Measurements from ENCODE around the gene ICE1.
"Not testable (repeated sequence)": the region's sequence is repeated elsewhere in the genome, so short reads cannot be mapped to it uniquely, and the experiment has no call there.

The ICE1 gene

DNA sequence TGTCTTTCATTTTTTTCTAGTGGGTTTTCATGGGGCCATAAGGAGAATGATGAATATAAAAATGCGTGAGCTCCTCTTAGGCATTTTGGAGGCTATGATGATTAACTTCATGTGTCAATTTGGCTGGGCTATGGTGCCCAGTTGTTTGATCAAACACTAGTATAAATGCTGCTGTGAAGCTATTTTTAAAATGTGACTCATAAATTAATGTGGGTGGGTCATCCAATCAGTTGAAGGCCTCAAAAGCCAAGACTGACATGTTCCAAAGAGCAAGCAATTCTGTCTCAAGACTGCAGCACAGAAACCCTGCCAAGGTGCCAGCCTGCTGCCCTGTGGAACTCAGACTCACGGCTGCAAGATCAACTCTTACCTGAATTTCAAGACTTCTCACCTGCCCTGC is 24.4 kb upstream of the ICE1 start:
- no peak overlapping the region for H3K27ac ChIP-seq
- TF ChIP-seq POLR2AphosphoS5 (IDR thresholded peaks at IDR 0.05; ENCODE audit: borderline replicate concordance, low read depth, low read length) (no peak), FOXP2 (optimal IDR thresholded peaks at IDR 0.05; ENCODE audit: control extremely low read depth, extremely low read length, insufficient read depth) (no peak), EZH2 (IDR thresholded peaks at IDR 0.05) (no peak)
- H3K9me3 ChIP-seq (ENCODE audit: low read depth, low read length), result no peaks in the 10 kb centered on the region
- no peak overlapping the region for H3K9ac ChIP-seq (ENCODE audit: insufficient read length)
- no peaks in the 10 kb centered on the region for H3K36me3 ChIP-seq (ENCODE audit: insufficient read depth, low read length)
- no peak for DNase-seq (ENCODE audit: low read depth, low spot score)
- H3K4me3 ChIP-seq, result no peak overlapping the region

DNA sequence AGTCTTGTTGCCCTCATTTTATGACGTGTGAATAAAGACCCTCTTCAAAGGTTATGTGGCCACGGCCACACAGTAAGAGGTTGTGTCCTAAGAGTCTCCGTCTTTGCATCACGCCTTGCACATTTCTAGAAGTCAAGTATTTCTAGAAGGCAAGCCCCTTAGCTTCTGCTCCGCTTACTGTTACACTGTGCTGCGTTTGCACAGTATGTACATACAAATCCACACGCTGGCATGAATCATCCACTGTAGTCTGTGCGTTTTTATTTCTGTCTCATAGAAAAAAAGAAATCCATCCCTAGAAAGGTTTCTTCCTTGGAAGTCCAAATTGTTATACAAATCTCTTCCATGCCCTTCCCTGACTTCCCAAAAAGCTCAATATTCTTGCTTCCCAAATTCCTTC is 21.4 kb upstream of the ICE1 start:
- H3K27ac ChIP-seq, result no peak overlapping the region
- no peak for TF ChIP-seq POLR2AphosphoS5 (IDR thresholded peaks at IDR 0.05; ENCODE audit: borderline replicate concordance, low read depth, low read length)
- TF ChIP-seq FOXP2 (optimal IDR thresholded peaks at IDR 0.05; ENCODE audit: control extremely low read depth, extremely low read length, insufficient read depth), result no peak
- TF ChIP-seq EZH2 (IDR thresholded peaks at IDR 0.05), result no peak

GRCh38 chr5:5403741-5404140 is 18.7 kb upstream of the ICE1 start:
- no peak for TF ChIP-seq EZH2 (IDR thresholded peaks at IDR 0.05)
- TF ChIP-seq POLR2AphosphoS5 (IDR thresholded peaks at IDR 0.05; ENCODE audit: borderline replicate concordance, low read depth, low read length), result no peak
- no peak overlapping the region for H3K4me3 ChIP-seq
- no peak overlapping the region for H3K9ac ChIP-seq (ENCODE audit: insufficient read length)
- DNase-seq (ENCODE audit: low read depth, low spot score), result no peak
- no peaks in the 10 kb centered on the region for H3K9me3 ChIP-seq (ENCODE audit: low read depth, low read length)
- H3K36me3 ChIP-seq (ENCODE audit: insufficient read depth, low read length), result no peaks in the 10 kb centered on the region
- no peak overlapping the region for H3K27ac ChIP-seq

More for the DNA sequence above, 21.4 kb upstream of the ICE1 start:
- Histone ChIP-seq H3K9ac (ENCODE audit: insufficient read length) (no peak overlapping the region), H3K9me3 (ENCODE audit: low read depth, low read length) (no peaks in the 10 kb centered on the region), H3K4me3 (no peak overlapping the region), H3K36me3 (ENCODE audit: insufficient read depth, low read length) (no peaks in the 10 kb centered on the region)
- DNase-seq (ENCODE audit: low read depth, low spot score), result no peak

- H3K9me3 ChIP-seq (ENCODE audit: low read depth, low read length), result no peaks in the 10 kb centered on the region
- TF ChIP-seq EZH2 (IDR thresholded peaks at IDR 0.05) (no peak), POLR2AphosphoS5 (IDR thresholded peaks at IDR 0.05; ENCODE audit: borderline replicate concordance, low read depth, low read length) (no peak), FOXP2 (optimal IDR thresholded peaks at IDR 0.05; ENCODE audit: control extremely low read depth, extremely low read length, insufficient read depth) (no peak)
- H3K27ac ChIP-seq, result no peak overlapping the region
- no peak for DNase-seq (ENCODE audit: low read depth, low spot score)
- no peaks in the 10 kb centered on the region for H3K36me3 ChIP-seq (ENCODE audit: insufficient read depth, low read length)
- H3K9ac ChIP-seq (ENCODE audit: insufficient read length), result no peak overlapping the region
- no peak overlapping the region for H3K4me3 ChIP-seq
Measured at GRCh38 chr5:5404381-5404780, 18.1 kb upstream of the ICE1 start.

DNA sequence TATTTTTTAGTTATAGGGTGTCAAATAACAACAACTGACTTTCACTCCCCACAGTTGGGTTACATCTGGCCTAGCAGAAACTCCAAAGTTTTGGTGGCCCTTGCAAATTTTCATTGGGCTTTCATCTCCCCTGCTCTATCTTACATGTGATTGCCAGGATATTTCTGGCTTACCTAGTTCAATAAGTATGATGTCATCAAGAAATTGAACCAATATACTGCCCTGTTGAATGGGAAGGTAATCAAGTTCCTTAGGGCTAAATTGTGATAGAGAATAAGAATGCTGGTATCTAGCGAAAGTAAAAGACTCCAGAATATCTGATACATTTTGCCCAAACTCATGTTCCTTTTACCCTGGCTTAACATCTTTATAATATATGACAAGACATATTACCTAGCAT is 17.0 kb upstream of the ICE1 start:
- Histone ChIP-seq H3K9me3 (ENCODE audit: low read depth, low read length) (no peaks in the 10 kb centered on the region), H3K9ac (ENCODE audit: insufficient read length) (no peak overlapping the region), H3K36me3 (ENCODE audit: insufficient read depth, low read length) (no peaks in the 10 kb centered on the region), H3K4me3 (no peak overlapping the region), H3K27ac (no peak overlapping the region)
- TF ChIP-seq EZH2 (IDR thresholded peaks at IDR 0.05) (no peak), POLR2AphosphoS5 (IDR thresholded peaks at IDR 0.05; ENCODE audit: borderline replicate concordance, low read depth, low read length) (no peak), FOXP2 (optimal IDR thresholded peaks at IDR 0.05; ENCODE audit: control extremely low read depth, extremely low read length, insufficient read depth) (no peak)
- DNase-seq (ENCODE audit: low read depth, low spot score), result no peak

DNA sequence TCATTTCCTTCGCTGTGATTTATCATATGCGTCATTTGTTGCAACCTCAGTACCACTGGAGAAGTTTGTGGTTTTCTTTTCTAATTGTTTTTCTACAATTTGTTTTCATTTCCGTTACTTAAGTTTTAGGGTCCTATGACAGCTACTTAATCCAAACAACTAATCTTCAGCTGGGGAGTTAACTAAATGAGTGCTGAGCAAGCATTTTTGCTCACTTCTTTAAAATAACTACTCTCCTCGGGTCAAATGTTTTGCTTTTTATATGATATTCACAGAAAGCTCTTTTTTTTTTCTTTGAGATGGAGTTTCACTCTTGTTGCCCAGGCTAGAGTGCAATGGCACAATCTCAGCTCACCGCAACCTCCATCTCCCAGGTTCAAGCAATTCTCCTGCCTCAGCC is 14.6 kb upstream of the ICE1 start:
- H3K36me3 ChIP-seq (ENCODE audit: insufficient read depth, low read length), result no peaks in the 10 kb centered on the region
- H3K27ac ChIP-seq, result no peak overlapping the region
- TF ChIP-seq POLR2AphosphoS5 (IDR thresholded peaks at IDR 0.05; ENCODE audit: borderline replicate concordance, low read depth, low read length), result no peak
- TF ChIP-seq EZH2 (IDR thresholded peaks at IDR 0.05), result no peak
- no peak for TF ChIP-seq FOXP2 (optimal IDR thresholded peaks at IDR 0.05; ENCODE audit: control extremely low read depth, extremely low read length, insufficient read depth)
- H3K9ac ChIP-seq (ENCODE audit: insufficient read length), result no peak overlapping the region
- no peaks in the 10 kb centered on the region for H3K9me3 ChIP-seq (ENCODE audit: low read depth, low read length)
- H3K4me3 ChIP-seq, result no peak overlapping the region
- no peak for DNase-seq (ENCODE audit: low read depth, low spot score)

- Histone ChIP-seq H3K4me3 (no peak overlapping the region), H3K36me3 (ENCODE audit: insufficient read depth, low read length) (no peaks in the 10 kb centered on the region), H3K27ac (no peak overlapping the region), H3K9me3 (ENCODE audit: low read depth, low read length) (no peaks in the 10 kb centered on the region), H3K9ac (ENCODE audit: insufficient read length) (no peak overlapping the region)
- TF ChIP-seq FOXP2 (optimal IDR thresholded peaks at IDR 0.05; ENCODE audit: control extremely low read depth, extremely low read length, insufficient read depth) (no peak), EZH2 (IDR thresholded peaks at IDR 0.05) (no peak), POLR2AphosphoS5 (IDR thresholded peaks at IDR 0.05; ENCODE audit: borderline replicate concordance, low read depth, low read length) (no peak)
- DNase-seq (ENCODE audit: low read depth, low spot score), result no peak
Measured at GRCh38 chr5:5409151-5409810, 13.2 kb upstream of the ICE1 start.

GRCh38 chr5:5413856-5414255 is 8.6 kb upstream of the ICE1 start:
- not testable (repeated sequence) for H3K27ac ChIP-seq; DNase-seq (ENCODE audit: low read depth, low spot score); H3K9me3 ChIP-seq (ENCODE audit: low read depth, low read length); H3K4me3 ChIP-seq; H3K9ac ChIP-seq (ENCODE audit: insufficient read length); H3K36me3 ChIP-seq (ENCODE audit: insufficient read depth, low read length)

GRCh38 chr5:5414999-5415398 is 7.5 kb upstream of the ICE1 start:
- no peak for DNase-seq (ENCODE audit: low read depth, low spot score)
- no peak overlapping the region for H3K4me3 ChIP-seq
- no peak overlapping the region for H3K27ac ChIP-seq
- H3K36me3 ChIP-seq (ENCODE audit: insufficient read depth, low read length), result no peaks in the 10 kb centered on the region
- TF ChIP-seq FOXP2 (optimal IDR thresholded peaks at IDR 0.05; ENCODE audit: control extremely low read depth, extremely low read length, insufficient read depth), result no peak
- no peak for TF ChIP-seq EZH2 (IDR thresholded peaks at IDR 0.05)
- TF ChIP-seq POLR2AphosphoS5 (IDR thresholded peaks at IDR 0.05; ENCODE audit: borderline replicate concordance, low read depth, low read length), result no peak
- no peaks in the 10 kb centered on the region for H3K9me3 ChIP-seq (ENCODE audit: low read depth, low read length)
- H3K9ac ChIP-seq (ENCODE audit: insufficient read length), result no peak overlapping the region

All from SK-N-MC (cell line).